PC-3 (cell line): ENCODE data around the gene ZFAND6. TPM values are rescaled to one million over a fixed set of nuclear protein-coding genes. Genes with fewer than 3 reads are reported as not detected.

Source experiments
- ATAC-seq: fragments of 200-7000 bp; cut with Tn5 transposase; 2 replicates; pipeline ENCODE4 v1.9.1; 2020; ENCODE audit warnings: mild to moderate bottlenecking, moderate library complexity
- BruUV-seq: library from RNA; stranded (reverse); fragments of 400-500 nt; replicated peaks from 2 replicates; lab custom pipeline; 2021; lab: Mats Ljungman, UMichigan
- CTCF ChIA-PET: fragments of 300-600 bp; sonication (Branson Sonifier 250); formaldehyde crosslinking; loops from one replicate; lab custom pipeline; 2022; ENCODE audit warnings: antibody characterized with exemption; lab: Charles Lee
- POLR2A ChIA-PET: fragments of 300-600 bp; sonication (Branson Sonifier 250); formaldehyde crosslinking; loops from one replicate; lab custom pipeline; 2022; ENCODE audit warnings: antibody characterized with exemption; ENCODE audit not compliant: unreplicated experiment; lab: Charles Lee
- DNase-seq: peaks from one replicate; pipeline ENCODE4 v3.0.0-alpha.2; 2015
- H2AFZ ChIP-seq: fragments of 300-600 bp; sonication (generic); 2 replicates; pipeline ENCODE4 v1.6.0; 2016; ENCODE audit warnings: antibody characterized with exemption, low read length
- H3F3A ChIP-seq: fragments of 300-600 bp; sonication (generic); one replicate; pipeline ENCODE4 v1.6.0; 2017; ENCODE audit warnings: antibody characterized with exemption, low read length, control low read depth, mild to moderate bottlenecking; ENCODE audit not compliant: unreplicated experiment
- H3K27ac ChIP-seq: fragments of 300-600 bp; sonication (generic); 2 replicates; pipeline ENCODE4 v1.5.1; 2016; ENCODE audit warnings: mild to moderate bottlenecking, low read length
- H3K27me3 ChIP-seq: fragments of 300-600 bp; sonication (generic); 2 replicates; pipeline ENCODE4 v1.6.1; 2016; ENCODE audit warnings: low read length, mixed read lengths
- H3K36me3 ChIP-seq: fragments of 300-600 bp; sonication (generic); 2 replicates; pipeline ENCODE4 v1.6.1; 2016; ENCODE audit warnings: low read depth, mixed run types, low read length, mixed read lengths
- H3K4me1 ChIP-seq: fragments of 300-600 bp; sonication (generic); 2 replicates; pipeline ENCODE4 v1.5.1; 2016; ENCODE audit warnings: low read length; ENCODE audit not compliant: insufficient read depth
- H3K4me2 ChIP-seq: fragments of 300-600 bp; sonication (generic); 2 replicates; pipeline ENCODE4 v1.6.0; 2016; ENCODE audit warnings: low read length
- H3K4me3 ChIP-seq: fragments of 300-600 bp; sonication (generic); 2 replicates; pipeline ENCODE4 v1.5.1; 2016; ENCODE audit warnings: mild to moderate bottlenecking, low read length, mixed read lengths
- H3K79me2 ChIP-seq: fragments of 300-600 bp; sonication (generic); 2 replicates; pipeline ENCODE4 v1.6.1; 2017; ENCODE audit warnings: low read length, mixed read lengths
- H3K9ac ChIP-seq: fragments of 300-600 bp; sonication (generic); 2 replicates; pipeline ENCODE4 v1.6.0; 2016; ENCODE audit warnings: mild to moderate bottlenecking, low read length
- H3K9me2 ChIP-seq: fragments of 300-600 bp; sonication (generic); replicated peaks from 2 replicates; pipeline ENCODE4 v1.6.1; 2016; ENCODE audit warnings: mixed run types, low read length, mixed read lengths
- H3K9me3 ChIP-seq: fragments of 300-600 bp; sonication (generic); 2 replicates; pipeline ENCODE4 v1.6.1; 2016; ENCODE audit warnings: low read length, mixed read lengths
- H4K20me1 ChIP-seq: fragments of 300-600 bp; sonication (generic); 2 replicates; pipeline ENCODE4 v1.6.1; 2016; ENCODE audit warnings: low read length, mixed read lengths
- EZH2 ChIP-seq: fragments of 300-600 bp; sonication (generic); IDR thresholded peaks from one replicate; pipeline ENCODE4 v1.6.1; 2017; ENCODE audit warnings: antibody characterized with exemption, mild to moderate bottlenecking, low read length; ENCODE audit not compliant: unreplicated experiment
- EZH2phosphoT487 ChIP-seq: fragments of 300-600 bp; sonication (generic); IDR thresholded peaks from 2 replicates; pipeline ENCODE4 v1.6.1; 2018; ENCODE audit warnings: mild to moderate bottlenecking, antibody characterized with exemption, low read length, borderline replicate concordance
- intact Hi-C: fragments of 100-400 bp; cut with micrococcal nuclease; formaldehyde crosslinking; loops from 2 replicates; pipeline ENCODE4 v1.9.0; 2023
- total RNA-seq: library from RNA; depleted of rRNA; stranded (reverse); fragments of >200 nt; gene quantifications from 2 replicates; pipeline ENCODE4 v1.2.3, GENCODE V29; 2014
- TF ChIP-seq, protein P1 (sequence below): fragments of 300-600 bp; sonication (generic); conservative IDR thresholded peaks from 2 replicates; pipeline ENCODE4 v1.5.1; 2017; ENCODE audit warnings: antibody characterized with exemption, low read depth, mild to moderate bottlenecking, low read length

The ZFAND6 gene
- total RNA-seq, 1 experiment from 2014 or later: 96.6 TPM

GRCh38 chr15:80110920-80111319 lies 51.4 kb downstream of the ZFAND6 start:
- Histone ChIP-seq H3K9me3 (no peaks in the 10 kb centered on the region), H2AFZ (no peak overlapping the region), H3K9me2 (no peaks in the 10 kb centered on the region), H3K4me2 (no peak overlapping the region), H3K27me3 (no peaks in the 10 kb centered on the region), H3K4me3 (no peak overlapping the region), H4K20me1 (peaks cover 11% of the 10 kb centered on the region; the same call in 1 of the 2 replicates), H3K9ac (no peak overlapping the region), H3K4me1 (peaks cover 24% of the 10 kb centered on the region), H3K27ac (no peak overlapping the region), H3K36me3 (no peaks in the 10 kb centered on the region), H3K79me2 (peaks cover 63% of the 10 kb centered on the region), H3F3A (peaks cover 6% of the 10 kb centered on the region)
- intact Hi-C loops: no loop called here
- TF ChIP-seq, protein P1, sequence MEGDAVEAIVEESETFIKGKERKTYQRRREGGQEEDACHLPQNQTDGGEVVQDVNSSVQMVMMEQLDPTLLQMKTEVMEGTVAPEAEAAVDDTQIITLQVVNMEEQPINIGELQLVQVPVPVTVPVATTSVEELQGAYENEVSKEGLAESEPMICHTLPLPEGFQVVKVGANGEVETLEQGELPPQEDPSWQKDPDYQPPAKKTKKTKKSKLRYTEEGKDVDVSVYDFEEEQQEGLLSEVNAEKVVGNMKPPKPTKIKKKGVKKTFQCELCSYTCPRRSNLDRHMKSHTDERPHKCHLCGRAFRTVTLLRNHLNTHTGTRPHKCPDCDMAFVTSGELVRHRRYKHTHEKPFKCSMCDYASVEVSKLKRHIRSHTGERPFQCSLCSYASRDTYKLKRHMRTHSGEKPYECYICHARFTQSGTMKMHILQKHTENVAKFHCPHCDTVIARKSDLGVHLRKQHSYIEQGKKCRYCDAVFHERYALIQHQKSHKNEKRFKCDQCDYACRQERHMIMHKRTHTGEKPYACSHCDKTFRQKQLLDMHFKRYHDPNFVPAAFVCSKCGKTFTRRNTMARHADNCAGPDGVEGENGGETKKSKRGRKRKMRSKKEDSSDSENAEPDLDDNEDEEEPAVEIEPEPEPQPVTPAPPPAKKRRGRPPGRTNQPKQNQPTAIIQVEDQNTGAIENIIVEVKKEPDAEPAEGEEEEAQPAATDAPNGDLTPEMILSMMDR: no peak
- TF ChIP-seq EZH2 (no peak), EZH2phosphoT487 (no peak)
- ChIA-PET CTCF (interaction anchor here (0.5 kb wide), 1 partner anchor 246 kb away, joined by 5 read pairs; no protein-coding TSS in a partner anchor), POLR2A (no interaction called here)
- DNase-seq: no peak
- BruUV-seq: no TSS peak
- ATAC-seq: no peak

- H3K4me1 ChIP-seq: peaks cover 9% of the 10 kb centered on the region
- H3K36me3 ChIP-seq: no peaks in the 10 kb centered on the region
- H3K9me2 ChIP-seq: no peaks in the 10 kb centered on the region
- ChIA-PET POLR2A (no interaction called here), CTCF (no interaction called here)
- H3K27ac ChIP-seq: no peak overlapping the region
- no peaks in the 10 kb centered on the region for H3K27me3 ChIP-seq
- no peak overlapping the region for H3K9ac ChIP-seq
- ATAC-seq (no peak), DNase-seq (no peak)
- H2AFZ ChIP-seq: no peak overlapping the region
- no peak overlapping the region for H3K4me2 ChIP-seq
- 0 out of 2 replicates have a peak, but pooled peaks cover 11% of the 10 kb centered on the region for H4K20me1 ChIP-seq
- H3K4me3 ChIP-seq: no peak overlapping the region
- intact Hi-C loops: no loop called here
- TF ChIP-seq EZH2 (no peak), EZH2phosphoT487 (no peak)
- TF ChIP-seq, protein P1: no peak
- H3F3A ChIP-seq: no peaks in the 10 kb centered on the region
- BruUV-seq: no TSS peak
- H3K9me3 ChIP-seq: no peaks in the 10 kb centered on the region
- peaks cover 60% of the 10 kb centered on the region for H3K79me2 ChIP-seq
Observed at GRCh38 chr15:80114114-80114513, 54.6 kb downstream of the ZFAND6 start.

GRCh38 chr15:80115021-80115420 lies 55.5 kb downstream of the ZFAND6 start:
- Histone ChIP-seq H3K27me3 (no peaks in the 10 kb centered on the region), H4K20me1 (0 out of 2 replicates have a peak, but pooled peaks cover 11% of the 10 kb centered on the region), H3K9ac (no peak overlapping the region), H3K4me2 (no peak overlapping the region), H3K36me3 (no peaks in the 10 kb centered on the region), H3K9me2 (no peaks in the 10 kb centered on the region), H3F3A (no peaks in the 10 kb centered on the region), H2AFZ (no peak overlapping the region), H3K9me3 (no peaks in the 10 kb centered on the region), H3K79me2 (peaks cover 52% of the 10 kb centered on the region), H3K4me3 (no peak overlapping the region), H3K4me1 (peaks cover 9% of the 10 kb centered on the region), H3K27ac (no peak overlapping the region)
- ChIA-PET POLR2A (no interaction called here), CTCF (no interaction called here)
- DNase-seq (no peak), ATAC-seq (no peak)
- intact Hi-C loops: no loop called here
- TF ChIP-seq EZH2phosphoT487: no peak
- TF ChIP-seq EZH2: no peak
- TF ChIP-seq, protein P1: no peak
- no TSS peak for BruUV-seq
